Measurements from ENCODE around the gene LRRC43.

DNA sequence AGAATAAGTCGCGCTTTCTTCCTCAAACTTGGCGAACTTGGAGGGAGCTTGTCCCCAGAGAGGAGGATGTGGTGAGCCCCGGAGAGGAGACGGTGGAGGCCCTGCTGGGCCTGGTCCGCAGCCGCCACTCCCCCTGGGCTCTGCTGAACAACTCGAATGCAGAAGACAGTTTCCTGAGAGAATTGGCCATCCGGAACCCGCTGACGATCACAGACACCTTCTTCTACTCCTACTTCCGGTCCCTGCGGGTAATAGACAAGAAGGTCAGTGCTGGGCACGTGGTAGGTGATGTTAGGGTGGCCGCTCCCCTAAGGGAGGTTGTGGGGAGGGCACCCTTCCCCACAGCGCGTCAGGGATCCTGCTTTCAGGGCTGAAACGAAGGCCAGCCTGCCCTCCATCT, 1.6 kb downstream of the LRRC43 start:
- TF ChIP-seq EZH2 (IDR thresholded peaks at IDR 0.05; ENCODE audit: low read depth, unreplicated experiment) = no peak
- TF ChIP-seq EZH2phosphoT487 (IDR thresholded peaks at IDR 0.05; ENCODE audit: unreplicated experiment) = no peak
- TF ChIP-seq, protein P1, sequence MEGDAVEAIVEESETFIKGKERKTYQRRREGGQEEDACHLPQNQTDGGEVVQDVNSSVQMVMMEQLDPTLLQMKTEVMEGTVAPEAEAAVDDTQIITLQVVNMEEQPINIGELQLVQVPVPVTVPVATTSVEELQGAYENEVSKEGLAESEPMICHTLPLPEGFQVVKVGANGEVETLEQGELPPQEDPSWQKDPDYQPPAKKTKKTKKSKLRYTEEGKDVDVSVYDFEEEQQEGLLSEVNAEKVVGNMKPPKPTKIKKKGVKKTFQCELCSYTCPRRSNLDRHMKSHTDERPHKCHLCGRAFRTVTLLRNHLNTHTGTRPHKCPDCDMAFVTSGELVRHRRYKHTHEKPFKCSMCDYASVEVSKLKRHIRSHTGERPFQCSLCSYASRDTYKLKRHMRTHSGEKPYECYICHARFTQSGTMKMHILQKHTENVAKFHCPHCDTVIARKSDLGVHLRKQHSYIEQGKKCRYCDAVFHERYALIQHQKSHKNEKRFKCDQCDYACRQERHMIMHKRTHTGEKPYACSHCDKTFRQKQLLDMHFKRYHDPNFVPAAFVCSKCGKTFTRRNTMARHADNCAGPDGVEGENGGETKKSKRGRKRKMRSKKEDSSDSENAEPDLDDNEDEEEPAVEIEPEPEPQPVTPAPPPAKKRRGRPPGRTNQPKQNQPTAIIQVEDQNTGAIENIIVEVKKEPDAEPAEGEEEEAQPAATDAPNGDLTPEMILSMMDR (conservative IDR thresholded peaks at IDR 0.05; ENCODE audit: low read depth in 2 of 2) = no peak
- no peak for TF ChIP-seq ZNF331 (CRISPR knock-in tag; IDR thresholded peaks at IDR 0.05; ENCODE audit: low read depth)
- TF ChIP-seq CREB1 (CRISPR knock-in tag; IDR thresholded peaks at IDR 0.05; ENCODE audit: low read depth) = no peak
- TF ChIP-seq POLR2AphosphoS5 (IDR thresholded peaks at IDR 0.05; ENCODE audit: low read depth) = no peak
- TF ChIP-seq, protein P2, sequence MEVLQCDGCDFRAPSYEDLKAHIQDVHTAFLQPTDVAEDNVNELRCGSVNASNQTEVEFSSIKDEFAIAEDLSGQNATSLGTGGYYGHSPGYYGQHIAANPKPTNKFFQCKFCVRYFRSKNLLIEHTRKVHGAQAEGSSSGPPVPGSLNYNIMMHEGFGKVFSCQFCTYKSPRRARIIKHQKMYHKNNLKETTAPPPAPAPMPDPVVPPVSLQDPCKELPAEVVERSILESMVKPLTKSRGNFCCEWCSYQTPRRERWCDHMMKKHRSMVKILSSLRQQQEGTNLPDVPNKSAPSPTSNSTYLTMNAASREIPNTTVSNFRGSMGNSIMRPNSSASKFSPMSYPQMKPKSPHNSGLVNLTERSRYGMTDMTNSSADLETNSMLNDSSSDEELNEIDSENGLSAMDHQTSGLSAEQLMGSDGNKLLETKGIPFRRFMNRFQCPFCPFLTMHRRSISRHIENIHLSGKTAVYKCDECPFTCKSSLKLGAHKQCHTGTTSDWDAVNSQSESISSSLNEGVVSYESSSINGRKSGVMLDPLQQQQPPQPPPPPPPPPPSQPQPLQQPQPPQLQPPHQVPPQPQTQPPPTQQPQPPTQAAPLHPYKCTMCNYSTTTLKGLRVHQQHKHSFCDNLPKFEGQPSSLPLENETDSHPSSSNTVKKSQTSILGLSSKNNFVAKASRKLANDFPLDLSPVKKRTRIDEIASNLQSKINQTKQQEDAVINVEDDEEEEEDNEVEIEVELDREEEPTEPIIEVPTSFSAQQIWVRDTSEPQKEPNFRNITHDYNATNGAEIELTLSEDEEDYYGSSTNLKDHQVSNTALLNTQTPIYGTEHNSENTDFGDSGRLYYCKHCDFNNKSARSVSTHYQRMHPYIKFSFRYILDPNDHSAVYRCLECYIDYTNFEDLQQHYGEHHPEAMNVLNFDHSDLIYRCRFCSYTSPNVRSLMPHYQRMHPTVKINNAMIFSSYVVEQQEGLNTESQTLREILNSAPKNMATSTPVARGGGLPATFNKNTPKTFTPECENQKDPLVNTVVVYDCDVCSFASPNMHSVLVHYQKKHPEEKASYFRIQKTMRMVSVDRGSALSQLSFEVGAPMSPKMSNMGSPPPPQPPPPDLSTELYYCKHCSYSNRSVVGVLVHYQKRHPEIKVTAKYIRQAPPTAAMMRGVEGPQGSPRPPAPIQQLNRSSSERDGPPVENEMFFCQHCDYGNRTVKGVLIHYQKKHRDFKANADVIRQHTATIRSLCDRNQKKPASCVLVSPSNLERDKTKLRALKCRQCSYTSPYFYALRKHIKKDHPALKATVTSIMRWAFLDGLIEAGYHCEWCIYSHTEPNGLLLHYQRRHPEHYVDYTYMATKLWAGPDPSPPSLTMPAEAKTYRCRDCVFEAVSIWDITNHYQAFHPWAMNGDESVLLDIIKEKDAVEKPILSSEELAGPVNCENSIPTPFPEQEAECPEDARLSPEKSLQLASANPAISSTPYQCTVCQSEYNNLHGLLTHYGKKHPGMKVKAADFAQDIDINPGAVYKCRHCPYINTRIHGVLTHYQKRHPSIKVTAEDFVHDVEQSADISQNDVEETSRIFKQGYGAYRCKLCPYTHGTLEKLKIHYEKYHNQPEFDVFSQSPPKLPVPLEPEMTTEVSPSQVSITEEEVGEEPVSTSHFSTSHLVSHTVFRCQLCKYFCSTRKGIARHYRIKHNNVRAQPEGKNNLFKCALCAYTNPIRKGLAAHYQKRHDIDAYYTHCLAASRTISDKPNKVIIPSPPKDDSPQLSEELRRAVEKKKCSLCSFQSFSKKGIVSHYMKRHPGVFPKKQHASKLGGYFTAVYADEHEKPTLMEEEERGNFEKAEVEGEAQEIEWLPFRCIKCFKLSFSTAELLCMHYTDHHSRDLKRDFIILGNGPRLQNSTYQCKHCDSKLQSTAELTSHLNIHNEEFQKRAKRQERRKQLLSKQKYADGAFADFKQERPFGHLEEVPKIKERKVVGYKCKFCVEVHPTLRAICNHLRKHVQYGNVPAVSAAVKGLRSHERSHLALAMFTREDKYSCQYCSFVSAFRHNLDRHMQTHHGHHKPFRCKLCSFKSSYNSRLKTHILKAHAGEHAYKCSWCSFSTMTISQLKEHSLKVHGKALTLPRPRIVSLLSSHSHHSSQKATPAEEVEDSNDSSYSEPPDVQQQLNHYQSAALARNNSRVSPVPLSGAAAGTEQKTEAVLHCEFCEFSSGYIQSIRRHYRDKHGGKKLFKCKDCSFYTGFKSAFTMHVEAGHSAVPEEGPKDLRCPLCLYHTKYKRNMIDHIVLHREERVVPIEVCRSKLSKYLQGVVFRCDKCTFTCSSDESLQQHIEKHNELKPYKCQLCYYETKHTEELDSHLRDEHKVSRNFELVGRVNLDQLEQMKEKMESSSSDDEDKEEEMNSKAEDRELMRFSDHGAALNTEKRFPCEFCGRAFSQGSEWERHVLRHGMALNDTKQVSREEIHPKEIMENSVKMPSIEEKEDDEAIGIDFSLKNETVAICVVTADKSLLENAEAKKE (CRISPR knock-in tag; IDR thresholded peaks at IDR 0.05) = no peak
- TF ChIP-seq, protein P3, sequence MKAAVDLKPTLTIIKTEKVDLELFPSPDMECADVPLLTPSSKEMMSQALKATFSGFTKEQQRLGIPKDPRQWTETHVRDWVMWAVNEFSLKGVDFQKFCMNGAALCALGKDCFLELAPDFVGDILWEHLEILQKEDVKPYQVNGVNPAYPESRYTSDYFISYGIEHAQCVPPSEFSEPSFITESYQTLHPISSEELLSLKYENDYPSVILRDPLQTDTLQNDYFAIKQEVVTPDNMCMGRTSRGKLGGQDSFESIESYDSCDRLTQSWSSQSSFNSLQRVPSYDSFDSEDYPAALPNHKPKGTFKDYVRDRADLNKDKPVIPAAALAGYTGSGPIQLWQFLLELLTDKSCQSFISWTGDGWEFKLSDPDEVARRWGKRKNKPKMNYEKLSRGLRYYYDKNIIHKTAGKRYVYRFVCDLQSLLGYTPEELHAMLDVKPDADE (IDR thresholded peaks at IDR 0.05) = no peak
- no peak for TF ChIP-seq JUNB (IDR thresholded peaks at IDR 0.05; ENCODE audit: unreplicated experiment)
- TF ChIP-seq REST (IDR thresholded peaks at IDR 0.05; ENCODE audit: unreplicated experiment) = no peak
- no peak for TF ChIP-seq NANOG (IDR thresholded peaks at IDR 0.05; ENCODE audit: borderline replicate concordance)
- no peak for TF ChIP-seq STAT1 (IDR thresholded peaks at IDR 0.05; ENCODE audit: unreplicated experiment)
- no peak for TF ChIP-seq ZNF114 (CRISPR knock-in tag; IDR thresholded peaks at IDR 0.05)

Data from GM23338 (cell line).